ENCODE measurements around the gene C18orf54.
A peak's percentile ranks its signal among the peaks of the same experiment; 100 is the strongest.
"Not testable (repeated sequence)": the region's sequence is repeated elsewhere in the genome, so short reads cannot be mapped to it uniquely, and the experiment has no call there.

Gene C18orf54

GRCh38 chr18:54359233-54359632 is 1.5 kb downstream of the C18orf54 start:
- H3K4me3 ChIP-seq (ENCODE audit: low read depth, low read length), result peak overlapping the region; percentile 75
- DNase-seq (ENCODE audit: low read depth, low spot score), result peak; percentile 48
- in situ Hi-C loops (cut with HindIII; ENCODE audit: low sequenced_read_pairs), result no loop called here
- no peak for TF ChIP-seq CTCF (IDR thresholded peaks at IDR 0.05; ENCODE audit: low read depth, low read length)

GRCh38 chr18:54360406-54360805 is 2.7 kb downstream of the C18orf54 start:
- in situ Hi-C loops (cut with HindIII; ENCODE audit: low sequenced_read_pairs), result no loop called here
- H3K4me3 ChIP-seq (ENCODE audit: low read depth, low read length), result no peak overlapping the region
- DNase-seq (ENCODE audit: low read depth, low spot score), result peak; percentile 12
- no peak for TF ChIP-seq CTCF (IDR thresholded peaks at IDR 0.05; ENCODE audit: low read depth, low read length)

- in situ Hi-C loops (cut with HindIII; ENCODE audit: low sequenced_read_pairs), result no loop called here
- no peak for TF ChIP-seq CTCF (IDR thresholded peaks at IDR 0.05; ENCODE audit: low read depth, low read length)
- H3K4me3 ChIP-seq (ENCODE audit: low read depth, low read length), result no peak overlapping the region
- DNase-seq (ENCODE audit: low read depth, low spot score), result no peak
Measured at GRCh38 chr18:54378057-54378456, 20.4 kb downstream of the C18orf54 start.

GRCh38 chr18:54381640-54382039 is 23.9 kb downstream of the C18orf54 start:
- in situ Hi-C loops (cut with HindIII; ENCODE audit: low sequenced_read_pairs), result no loop called here
- H3K4me3 ChIP-seq (ENCODE audit: low read depth, low read length), result no peak overlapping the region
- no peak for DNase-seq (ENCODE audit: low read depth, low spot score)
- no peak for TF ChIP-seq CTCF (IDR thresholded peaks at IDR 0.05; ENCODE audit: low read depth, low read length)

- DNase-seq (ENCODE audit: low read depth, low spot score), result no peak
- in situ Hi-C loops (cut with HindIII; ENCODE audit: low sequenced_read_pairs), result no loop called here
Measured at GRCh38 chr18:54382076-54382475, 24.4 kb downstream of the C18orf54 start.

DNA sequence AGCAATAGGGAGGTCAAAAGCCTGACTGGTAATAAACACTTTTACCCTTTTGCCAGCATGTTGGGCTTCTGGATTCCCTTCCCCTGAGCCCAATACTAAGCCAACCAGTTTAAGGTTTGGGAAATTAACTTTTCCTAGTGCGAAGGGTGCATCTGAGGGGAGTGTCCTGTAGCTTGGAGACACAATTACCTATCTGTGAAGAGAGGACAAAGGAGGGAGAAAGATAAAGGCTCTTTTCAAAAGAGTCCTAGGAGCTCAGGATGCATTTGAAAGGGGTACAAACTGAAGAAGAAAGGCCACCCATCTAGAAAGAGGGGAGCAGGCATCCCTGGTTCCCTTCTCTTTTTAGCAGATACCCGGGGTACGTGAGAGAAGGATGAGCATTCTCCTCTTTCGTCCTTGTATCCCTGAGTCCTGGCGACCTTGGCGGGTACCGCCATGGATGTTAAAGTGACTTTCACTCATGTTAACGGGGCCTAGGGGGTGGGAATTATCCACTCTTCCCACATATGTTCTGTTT is 25.1 kb downstream of the C18orf54 start:
- no peak for TF ChIP-seq CTCF (IDR thresholded peaks at IDR 0.05; ENCODE audit: low read depth, low read length)
- in situ Hi-C loops (cut with HindIII; ENCODE audit: low sequenced_read_pairs), result no loop called here
- DNase-seq (ENCODE audit: low read depth, low spot score), result no peak
- no peak overlapping the region for H3K4me3 ChIP-seq (ENCODE audit: low read depth, low read length)

More at GRCh38 chr18:54382076-54382475, 24.4 kb downstream of the C18orf54 start:
- TF ChIP-seq CTCF (IDR thresholded peaks at IDR 0.05; ENCODE audit: low read depth, low read length), result no peak
- H3K4me3 ChIP-seq (ENCODE audit: low read depth, low read length), result no peak overlapping the region

GRCh38 chr18:54386043-54386442 is 28.3 kb downstream of the C18orf54 start:
- H3K4me3 ChIP-seq (ENCODE audit: low read depth, low read length), result no peak overlapping the region
- in situ Hi-C loops (cut with HindIII; ENCODE audit: low sequenced_read_pairs), result no loop called here
- no peak for TF ChIP-seq CTCF (IDR thresholded peaks at IDR 0.05; ENCODE audit: low read depth, low read length)
- no peak for DNase-seq (ENCODE audit: low read depth, low spot score)

GRCh38 chr18:54386800-54387495 is 29.2 kb downstream of the C18orf54 start:
- H3K4me3 ChIP-seq (ENCODE audit: low read depth, low read length); in situ Hi-C loops (cut with HindIII; ENCODE audit: low sequenced_read_pairs): not testable (repeated sequence)

More at GRCh38 chr18:54386800-54387495, 29.2 kb downstream of the C18orf54 start:
- not testable (repeated sequence) for DNase-seq (ENCODE audit: low read depth, low spot score)

Measured in astrocyte of the spinal cord (primary cell).